Measurements from ENCODE around the gene CNKSR3.

The CNKSR3 gene

GRCh38 chr6:154390034-154390433, 120.5 kb downstream of the CNKSR3 start:
- H3K4me3 ChIP-seq (ENCODE audit: low read depth, low read length): no peak overlapping the region

GRCh38 chr6:154388803-154389202, 121.7 kb downstream of the CNKSR3 start:
- no peak overlapping the region for H3K4me3 ChIP-seq (ENCODE audit: low read depth, low read length)

- H3K4me3 ChIP-seq (ENCODE audit: low read depth, low read length): no peak overlapping the region
These were observed 123.4 kb downstream of the CNKSR3 start for GRCh38 chr6:154386848-154387717.

GRCh38 chr6:154384191-154384590, 126.3 kb downstream of the CNKSR3 start:
- H3K4me3 ChIP-seq (ENCODE audit: low read depth, low read length): no peak overlapping the region

- no peak overlapping the region for H3K4me3 ChIP-seq (ENCODE audit: low read depth, low read length)
These were observed 127.2 kb downstream of the CNKSR3 start for GRCh38 chr6:154383273-154383672.

GRCh38 chr6:154382740-154383139, 127.7 kb downstream of the CNKSR3 start:
- H3K4me3 ChIP-seq (ENCODE audit: low read depth, low read length): no peak overlapping the region

- H3K4me3 ChIP-seq (ENCODE audit: low read depth, low read length): no peak overlapping the region
These were observed 128.9 kb downstream of the CNKSR3 start for GRCh38 chr6:154381548-154381947.

GRCh38 chr6:154380741-154381140, 129.7 kb downstream of the CNKSR3 start:
- no peak overlapping the region for H3K4me3 ChIP-seq (ENCODE audit: low read depth, low read length)

- H3K4me3 ChIP-seq (ENCODE audit: low read depth, low read length): no peak overlapping the region
These were observed 130.9 kb downstream of the CNKSR3 start for GRCh38 chr6:154379585-154379984.

- H3K4me3 ChIP-seq (ENCODE audit: low read depth, low read length): no peak overlapping the region
These were observed 132.0 kb downstream of the CNKSR3 start for GRCh38 chr6:154378518-154378917.

- H3K4me3 ChIP-seq (ENCODE audit: low read depth, low read length): no peak overlapping the region
These were observed 132.8 kb downstream of the CNKSR3 start for GRCh38 chr6:154377726-154378125.

GRCh38 chr6:154373971-154374370, 136.5 kb downstream of the CNKSR3 start:
- no peak overlapping the region for H3K4me3 ChIP-seq (ENCODE audit: low read depth, low read length)

- no peak overlapping the region for H3K4me3 ChIP-seq (ENCODE audit: low read depth, low read length)
These were observed 139.2 kb downstream of the CNKSR3 start for GRCh38 chr6:154371281-154371680.

GRCh38 chr6:154370545-154370944, 139.9 kb downstream of the CNKSR3 start:
- H3K4me3 ChIP-seq (ENCODE audit: low read depth, low read length): no peak overlapping the region

- H3K4me3 ChIP-seq (ENCODE audit: low read depth, low read length): no peak overlapping the region
These were observed 142.4 kb downstream of the CNKSR3 start for GRCh38 chr6:154367839-154368695.

GRCh38 chr6:154367336-154367735, 143.1 kb downstream of the CNKSR3 start:
- H3K4me3 ChIP-seq (ENCODE audit: low read depth, low read length): no peak overlapping the region

- H3K4me3 ChIP-seq (ENCODE audit: low read depth, low read length): no peak overlapping the region
These were observed 146.7 kb downstream of the CNKSR3 start for GRCh38 chr6:154363821-154364220.

- H3K4me3 ChIP-seq (ENCODE audit: low read depth, low read length): no peak overlapping the region
These were observed 149.0 kb downstream of the CNKSR3 start for GRCh38 chr6:154361476-154361875.

GRCh38 chr6:154360476-154360875, 150.0 kb downstream of the CNKSR3 start:
- H3K4me3 ChIP-seq (ENCODE audit: low read depth, low read length): no peak overlapping the region

- no peak overlapping the region for H3K4me3 ChIP-seq (ENCODE audit: low read depth, low read length)
These were observed 150.8 kb downstream of the CNKSR3 start for GRCh38 chr6:154359679-154360078.

GRCh38 chr6:154359161-154359574, 151.3 kb downstream of the CNKSR3 start:
- H3K4me3 ChIP-seq (ENCODE audit: low read depth, low read length): no peak overlapping the region

- no peak overlapping the region for H3K4me3 ChIP-seq (ENCODE audit: low read depth, low read length)
These were observed 152.4 kb downstream of the CNKSR3 start for GRCh38 chr6:154358019-154358545.

All from iPS-11a (cell line).